ENCODE measurements around the gene DDIT4. TPM values are rescaled to one million over a fixed set of nuclear protein-coding genes. Genes with fewer than 3 reads are reported as not detected.

DDIT4 gene
- polyA plus RNA-seq, 3 donors, result 26.1 to 611 (median 45.8) TPM

- Mint-ChIP-seq H3K27ac (peak overlapping the region in 2 of 7 donors; percentile 14 to 54), H3K9me3 (no peaks in the 10 kb centered on the region), H3K36me3 (peaks cover 31 to 32% of the 10 kb centered on the region in 2 donors), H3K4me3 (no peak overlapping the region), H3K4me1 (peaks cover 30% of the 10 kb centered on the region), H3K27me3 (ENCODE audit: low read depth in 3 of 3) (peaks cover 0 to 2% (median 0%) of the 10 kb centered on the region in 3 donors)
- Histone ChIP-seq H3K4me2 (replicated peaks; ENCODE audit: extremely low read depth, low read length, poor library complexity, severe bottlenecking) (no peak overlapping the region), H2AFZ (ENCODE audit: insufficient read depth, low read depth, low read length, poor library complexity, severe bottlenecking) (no peak overlapping the region), H3K36me3 (replicated peaks in 1 of 2; ENCODE audit: control insufficient read depth in 1 of 2, insufficient read depth in 2 of 2, low read length in 2 of 2) (peaks cover 18 to 44% of the 10 kb centered on the region in 2 donors), H4K20me1 (ENCODE audit: insufficient read depth, low read length) (no peaks in the 10 kb centered on the region), H3K4me3 (replicated peaks in 1 of 3; ENCODE audit: low read depth in 2 of 3, low read length in 3 of 3) (no peak overlapping the region), H3K27ac (ENCODE audit: low read depth in 1 of 2, low read length in 2 of 2) (no peak overlapping the region), H3K4me1 (ENCODE audit: control insufficient read depth in 1 of 2, insufficient read depth in 2 of 2, low read length in 2 of 2) (peaks cover 24 to 33% of the 10 kb centered on the region in 2 donors), H3K9me3 (replicated peaks in 1 of 2; ENCODE audit: control insufficient read depth in 1 of 2, insufficient read depth in 1 of 2, low read length in 2 of 2) (no peaks in the 10 kb centered on the region), H3K9ac (ENCODE audit: insufficient read depth, low read length, poor library complexity, severe bottlenecking) (no peak overlapping the region), H3K27me3 (ENCODE audit: control insufficient read depth in 2 of 2, insufficient read depth in 2 of 2, low read length in 2 of 2) (no peaks in the 10 kb centered on the region), H3K79me2 (ENCODE audit: insufficient read depth, low read length) (peaks cover 69% of the 10 kb centered on the region)
- DNase-seq, result no peak
- intact Hi-C loops (cut with micrococcal nuclease), result loop anchor here in 1 of 2 donors (10.0 kb wide), 1 partner anchor 102 kb away; no protein-coding TSS in a partner anchor
- no peak for TF ChIP-seq CTCF (IDR thresholded peaks at IDR 0.05)
- 66% methylated on average over 3 of the region's 6 CpGs for WGBS (ENCODE audit: insufficient coverage)
Measured at GRCh38 chr10:72226418-72227027, 47.2 kb upstream of the DDIT4 start.

GRCh38 chr10:72227826-72228225, 45.9 kb upstream of the DDIT4 start:
- H3K27me3 Mint-ChIP-seq (ENCODE audit: low read depth in 3 of 3), result peaks cover 0 to 2% (median 0%) of the 10 kb centered on the region in 3 donors
- no peak overlapping the region for H3K4me3 Mint-ChIP-seq
- Histone ChIP-seq H3K4me2 (replicated peaks; ENCODE audit: extremely low read depth, low read length, poor library complexity, severe bottlenecking) (no peak overlapping the region), H3K27ac (ENCODE audit: low read depth in 1 of 2, low read length in 2 of 2) (no peak overlapping the region), H3K4me3 (replicated peaks in 1 of 3; ENCODE audit: low read depth in 2 of 3, low read length in 3 of 3) (no peak overlapping the region), H3K9ac (ENCODE audit: insufficient read depth, low read length, poor library complexity, severe bottlenecking) (no peak overlapping the region), H3K27me3 (ENCODE audit: control insufficient read depth in 2 of 2, insufficient read depth in 2 of 2, low read length in 2 of 2) (no peaks in the 10 kb centered on the region), H3K4me1 (ENCODE audit: control insufficient read depth in 1 of 2, insufficient read depth in 2 of 2, low read length in 2 of 2) (peaks cover 27 to 37% of the 10 kb centered on the region in 2 donors), H2AFZ (ENCODE audit: insufficient read depth, low read depth, low read length, poor library complexity, severe bottlenecking) (no peak overlapping the region), H3K36me3 (replicated peaks in 1 of 2; ENCODE audit: control insufficient read depth in 1 of 2, insufficient read depth in 2 of 2, low read length in 2 of 2) (peaks cover 19 to 45% of the 10 kb centered on the region in 2 donors), H3K79me2 (ENCODE audit: insufficient read depth, low read length) (peaks cover 61% of the 10 kb centered on the region), H3K9me3 (replicated peaks in 1 of 2; ENCODE audit: control insufficient read depth in 1 of 2, insufficient read depth in 1 of 2, low read length in 2 of 2) (no peaks in the 10 kb centered on the region), H4K20me1 (ENCODE audit: insufficient read depth, low read length) (no peaks in the 10 kb centered on the region)
- no peaks in the 10 kb centered on the region for H3K9me3 Mint-ChIP-seq
- TF ChIP-seq CTCF (IDR thresholded peaks at IDR 0.05), result no peak
- 43% methylated on average over 4 of the region's 6 CpGs for WGBS (ENCODE audit: insufficient coverage)
- H3K27ac Mint-ChIP-seq, result peak overlapping the region in 4 of 7 donors; percentile 6 to 64 (median 44)
- intact Hi-C loops (cut with micrococcal nuclease), result loop anchor here in 1 of 2 donors (10.0 kb wide), 1 partner anchor 103 kb away; no protein-coding TSS in a partner anchor
- peaks cover 32 to 35% of the 10 kb centered on the region in 2 donors for H3K36me3 Mint-ChIP-seq
- H3K4me1 Mint-ChIP-seq, result peaks cover 30% of the 10 kb centered on the region
- DNase-seq, result no peak
